GM19193 (cell line): ENCODE results near the gene TBC1D22A.

Experiments
- POLR2A ChIP-seq: IDR thresholded peaks from 4 replicates; pipeline ENCODE4 v1.6.1; 2011; ENCODE audit not compliant: insufficient read depth, insufficient read length; ENCODE audit errors: extremely low read depth

TBC1D22A gene

DNA sequence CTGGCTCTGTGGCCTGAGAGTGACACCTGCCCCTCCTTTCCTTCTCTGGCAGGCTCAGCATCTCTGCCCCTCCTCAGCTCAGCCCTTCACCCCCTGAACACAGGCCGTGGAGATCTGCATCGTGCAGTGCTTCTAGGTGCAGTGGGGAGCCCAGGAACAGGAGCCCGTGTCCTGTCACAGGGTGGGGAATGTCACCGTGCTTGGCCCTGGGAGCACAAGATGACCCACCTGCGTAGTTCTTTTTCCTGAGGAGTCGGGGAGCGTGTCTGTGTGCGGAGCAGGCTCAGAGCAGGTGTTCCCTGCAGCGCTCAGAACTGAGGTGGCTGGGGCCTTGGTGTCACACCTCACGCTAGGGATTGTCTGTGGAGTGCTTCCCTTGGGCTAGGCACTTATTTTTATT is 10.6 kb downstream of the TBC1D22A start:
- no peak for TF ChIP-seq POLR2A

GRCh38 chr22:46774253-46774979 is 12.0 kb downstream of the TBC1D22A start:
- TF ChIP-seq POLR2A, result peak; percentile 45

DNA sequence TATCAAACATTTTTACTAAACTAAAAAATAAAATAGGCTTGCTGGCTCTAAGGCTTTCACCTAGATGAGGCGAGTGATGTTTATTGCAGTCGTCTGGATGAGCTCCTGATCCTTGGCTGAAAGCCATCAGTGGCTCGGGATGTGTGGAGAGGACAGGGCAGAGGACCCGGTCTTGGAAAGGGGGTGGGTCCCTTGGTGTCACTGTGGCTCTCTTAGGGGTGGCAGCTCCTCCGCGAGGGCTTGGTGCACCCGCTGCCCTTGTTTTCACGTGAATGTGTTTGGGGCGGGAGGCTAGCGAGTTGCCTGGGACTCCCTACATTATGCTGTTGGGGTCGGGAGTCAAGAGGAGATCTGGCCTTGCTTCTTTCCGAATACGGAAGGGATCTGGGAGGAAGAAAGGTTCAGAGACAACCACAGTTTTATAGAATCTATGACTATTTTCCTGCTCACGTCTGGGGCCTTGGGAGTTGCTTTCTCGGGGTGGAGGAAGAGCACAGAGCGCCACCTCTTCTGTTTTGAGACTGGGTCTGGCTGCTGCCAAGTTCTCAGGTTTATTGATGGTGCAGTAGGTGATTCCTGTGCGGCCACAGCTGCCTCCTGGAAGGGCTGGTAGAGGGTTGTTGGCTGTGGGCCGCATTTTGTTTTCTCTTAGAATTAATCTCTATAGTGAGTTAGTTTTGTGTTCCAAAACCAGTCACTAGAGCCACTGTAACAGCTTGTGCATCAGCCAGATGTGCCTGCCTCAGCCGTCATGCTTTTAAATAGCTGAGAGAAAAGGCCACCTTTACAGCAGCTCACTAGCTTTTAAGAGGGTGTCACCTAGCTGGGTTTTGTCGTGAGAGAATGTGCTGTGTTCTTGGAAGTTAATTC is 12.8 kb downstream of the TBC1D22A start:
- no peak for TF ChIP-seq POLR2A

- TF ChIP-seq POLR2A, result no peak
These were observed 13.7 kb downstream of the TBC1D22A start for GRCh38 chr22:46775850-46776826.

GRCh38 chr22:46776876-46777608 is 14.6 kb downstream of the TBC1D22A start:
- no peak for TF ChIP-seq POLR2A

- TF ChIP-seq POLR2A, result no peak
These were observed 15.1 kb downstream of the TBC1D22A start for GRCh38 chr22:46777609-46777970.

GRCh38 chr22:46779023-46779422 is 16.6 kb downstream of the TBC1D22A start:
- TF ChIP-seq POLR2A, result no peak

- no peak for TF ChIP-seq POLR2A
These were observed 17.2 kb downstream of the TBC1D22A start for GRCh38 chr22:46779651-46780050.

DNA sequence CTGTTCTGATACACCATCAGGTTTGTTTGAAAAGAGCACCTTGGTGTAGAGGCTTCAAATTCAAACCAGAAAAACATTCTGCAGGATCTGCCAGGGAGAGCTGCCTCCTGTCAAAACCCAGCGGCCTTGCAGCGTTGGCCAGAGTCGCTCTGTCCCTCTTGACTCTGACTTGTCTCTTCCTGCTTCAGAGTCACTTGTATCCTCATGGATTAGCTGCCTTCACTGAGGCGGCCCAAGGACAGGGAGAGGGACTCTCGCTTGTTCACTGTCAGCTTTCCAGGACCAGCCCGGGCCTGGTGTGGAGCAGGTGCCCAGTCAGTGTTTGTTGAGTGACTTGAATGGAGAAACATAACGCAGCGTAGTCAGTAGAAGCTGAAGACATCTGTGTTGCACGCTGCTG is 18.0 kb downstream of the TBC1D22A start:
- TF ChIP-seq POLR2A, result no peak

GRCh38 chr22:46781291-46781690 is 18.8 kb downstream of the TBC1D22A start:
- no peak for TF ChIP-seq POLR2A

DNA sequence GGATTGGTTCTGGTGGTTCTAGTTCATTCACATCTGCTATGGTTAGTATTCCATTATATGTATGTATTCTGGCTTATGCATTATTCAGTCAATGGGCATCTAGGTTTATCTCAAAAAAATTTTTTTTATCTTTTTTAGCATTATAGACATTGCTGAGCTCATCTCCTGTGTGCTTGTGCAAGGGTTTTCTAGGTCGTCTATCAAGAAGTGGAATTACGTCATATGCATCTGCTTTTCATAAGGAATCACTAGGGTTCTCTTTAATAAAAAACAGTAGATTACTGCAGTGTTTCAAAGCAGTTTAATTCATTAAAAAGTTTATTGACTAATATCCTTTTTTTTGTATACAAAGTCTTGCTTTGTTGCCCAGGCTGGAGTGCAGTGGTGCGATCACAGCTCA is 21.3 kb downstream of the TBC1D22A start:
- no peak for TF ChIP-seq POLR2A

DNA sequence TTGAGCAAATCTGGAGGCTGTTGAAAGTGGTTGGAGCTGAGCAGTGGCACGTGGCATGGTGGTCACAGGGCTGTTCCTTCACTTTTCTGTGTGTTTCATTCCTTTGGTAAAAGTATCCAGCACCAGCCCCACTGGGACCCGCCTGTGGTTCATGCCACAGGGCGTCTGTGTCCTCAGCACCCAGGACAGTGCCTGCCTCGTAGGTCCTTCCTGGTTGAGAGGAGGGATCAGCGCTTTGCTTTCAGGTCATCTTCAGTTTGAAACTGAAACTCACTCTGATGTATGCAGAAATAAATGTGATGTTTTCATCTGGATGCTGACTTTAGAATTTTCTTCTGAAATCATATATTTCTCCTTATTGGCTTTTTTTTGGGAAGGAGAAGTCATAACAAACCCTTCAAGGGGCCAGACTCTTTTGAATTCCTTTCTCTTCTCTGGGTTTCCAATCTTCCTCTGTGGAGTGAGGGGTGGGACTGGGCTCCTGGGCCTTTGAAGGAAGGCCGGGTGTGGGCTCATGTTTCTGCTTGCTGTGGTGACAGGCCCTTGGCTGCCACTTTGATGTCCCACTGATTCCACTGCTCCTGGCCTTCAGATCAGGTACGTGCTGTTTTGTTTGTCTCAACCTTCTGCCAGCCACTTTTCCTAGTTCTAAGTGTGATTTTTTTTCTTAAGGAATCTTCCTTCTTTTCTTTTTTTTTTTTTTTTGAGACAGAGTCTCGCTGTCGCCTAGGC is 26.2 kb downstream of the TBC1D22A start:
- no peak for TF ChIP-seq POLR2A

DNA sequence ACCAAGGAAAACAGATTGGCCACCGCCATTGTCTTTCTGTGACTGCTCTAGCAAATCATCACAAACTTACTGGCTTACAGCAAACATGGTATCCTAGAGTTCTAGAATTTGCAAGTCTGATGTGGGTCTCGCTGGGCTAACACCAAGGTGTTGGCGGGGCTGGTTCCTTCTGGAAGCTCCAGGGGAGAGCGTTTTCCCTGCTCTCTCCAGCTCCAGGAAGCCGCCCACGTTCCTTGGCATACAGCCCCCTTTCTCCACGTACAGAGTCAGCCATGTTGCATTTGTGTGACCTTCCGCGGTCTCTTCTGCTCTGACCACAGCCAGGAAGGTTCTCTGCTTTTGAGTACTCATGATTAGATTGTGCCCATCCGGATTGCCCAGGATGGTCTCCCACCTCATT is 27.5 kb downstream of the TBC1D22A start:
- no peak for TF ChIP-seq POLR2A

GRCh38 chr22:46791201-46791731 is 28.8 kb downstream of the TBC1D22A start:
- TF ChIP-seq POLR2A, result no peak
